ENCODE measurements around the gene TP53. TPM values are rescaled to one million over a fixed set of nuclear protein-coding genes. Genes with fewer than 3 reads are reported as not detected.
A peak's percentile ranks its signal among the peaks of the same experiment; 100 is the strongest.

TP53 gene
- total RNA-seq, 2 experiments from 2014 or later, result 154 to 182 TPM

DNA sequence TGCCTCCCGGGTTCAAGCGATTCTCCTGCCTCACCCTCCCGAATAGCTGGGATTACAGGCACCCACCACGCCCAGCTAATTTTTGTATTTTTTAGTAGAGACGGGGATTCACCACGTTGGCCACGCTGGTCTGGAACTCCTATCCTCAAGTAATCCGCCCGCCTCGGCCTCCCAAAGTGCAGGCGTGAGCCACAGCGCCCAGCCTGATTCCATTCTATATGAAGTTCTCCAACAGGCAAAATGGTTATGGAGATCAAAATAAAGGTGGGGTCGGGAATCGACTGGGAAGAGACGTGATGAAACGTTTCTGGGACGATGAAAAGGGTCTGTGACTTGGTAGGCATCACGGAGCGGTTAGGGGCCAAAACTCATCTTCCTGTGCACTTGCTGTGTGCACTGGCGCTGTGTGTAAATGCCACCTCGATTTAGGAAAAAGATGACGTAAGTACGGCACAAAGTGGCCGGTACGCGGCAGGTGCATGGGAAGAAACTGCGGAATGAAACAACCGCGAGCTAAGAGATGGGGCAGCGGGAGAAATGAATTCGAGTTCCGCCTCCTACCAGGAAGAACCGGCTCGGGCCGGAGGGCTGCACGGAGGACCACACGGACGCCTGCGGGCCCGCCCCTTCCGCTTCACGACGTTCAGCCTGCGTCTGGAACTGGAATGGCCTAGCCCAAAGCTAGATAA is 1.6 kb downstream of the TP53 start:
- CTCF ChIA-PET, result interaction anchor here (0.6 to 3.0 kb wide), 6 partner anchors 10 to 336 kb away, joined by 3 to 33 read pairs (median 6); no protein-coding TSS in a partner anchor
- POLR2A ChIA-PET, result interaction anchor here (0.5 to 2.8 kb wide), 9 partner anchors 8 to 441 kb away, joined by 3 to 8 read pairs (median 4); partner anchors contain the start of genes ACAP1, MPDU1, SAT2 and TMEM102
- Mint-ChIP-seq H3K4me1 (peaks cover 48% of the 10 kb centered on the region), H3K36me3 (ENCODE audit: low read depth) (peaks cover 20% of the 10 kb centered on the region), H3K27ac (peak overlapping the region; percentile 100), H3K9me3 (no peaks in the 10 kb centered on the region), H3K4me3 (peak overlapping the region; percentile 92), H3K27me3 (no peaks in the 10 kb centered on the region)
- peak; percentile 91 for DNase-seq

DNA sequence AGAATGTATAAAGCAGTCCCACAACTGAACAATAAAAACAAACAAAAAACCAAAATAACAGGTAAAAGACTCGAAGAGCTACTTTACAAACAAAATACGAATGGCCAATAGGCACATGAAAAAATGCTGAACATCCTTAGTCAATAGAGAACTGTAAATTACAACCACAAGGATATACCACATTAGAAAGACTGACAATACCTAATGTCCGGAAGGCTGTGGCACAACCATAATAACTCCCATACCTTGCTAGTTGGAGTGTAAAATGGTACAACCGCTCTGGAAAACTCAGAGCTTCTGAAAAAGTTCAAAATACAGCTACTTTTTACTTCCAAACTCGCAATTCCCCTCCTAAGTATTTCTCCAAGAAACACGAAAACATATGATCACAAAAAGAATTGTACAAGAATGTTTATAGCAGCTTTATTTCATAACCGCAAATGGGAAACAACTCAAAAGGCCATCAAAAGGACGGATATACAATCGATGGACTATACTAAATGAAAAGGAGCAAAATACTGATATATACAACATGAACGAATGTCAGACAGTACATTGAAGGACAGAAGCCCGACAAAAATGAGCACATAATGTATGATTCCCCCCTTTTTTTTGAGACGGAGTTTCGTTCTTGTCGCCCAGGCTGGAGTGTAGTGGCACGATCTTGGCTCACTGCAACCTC is 2.3 kb downstream of the TP53 start:
- DNase-seq, result no peak
- ChIA-PET CTCF (interaction anchor here (1.4 kb wide), 1 partner anchor 26 kb away, joined by 5 read pairs; no protein-coding TSS in a partner anchor), POLR2A (no interaction called here)
- Mint-ChIP-seq H3K4me3 (peak overlapping the region; percentile 92), H3K36me3 (ENCODE audit: low read depth) (peaks cover 20% of the 10 kb centered on the region), H3K27ac (peak overlapping the region; percentile 100), H3K4me1 (peaks cover 44% of the 10 kb centered on the region), H3K27me3 (no peaks in the 10 kb centered on the region), H3K9me3 (no peaks in the 10 kb centered on the region)

DNA sequence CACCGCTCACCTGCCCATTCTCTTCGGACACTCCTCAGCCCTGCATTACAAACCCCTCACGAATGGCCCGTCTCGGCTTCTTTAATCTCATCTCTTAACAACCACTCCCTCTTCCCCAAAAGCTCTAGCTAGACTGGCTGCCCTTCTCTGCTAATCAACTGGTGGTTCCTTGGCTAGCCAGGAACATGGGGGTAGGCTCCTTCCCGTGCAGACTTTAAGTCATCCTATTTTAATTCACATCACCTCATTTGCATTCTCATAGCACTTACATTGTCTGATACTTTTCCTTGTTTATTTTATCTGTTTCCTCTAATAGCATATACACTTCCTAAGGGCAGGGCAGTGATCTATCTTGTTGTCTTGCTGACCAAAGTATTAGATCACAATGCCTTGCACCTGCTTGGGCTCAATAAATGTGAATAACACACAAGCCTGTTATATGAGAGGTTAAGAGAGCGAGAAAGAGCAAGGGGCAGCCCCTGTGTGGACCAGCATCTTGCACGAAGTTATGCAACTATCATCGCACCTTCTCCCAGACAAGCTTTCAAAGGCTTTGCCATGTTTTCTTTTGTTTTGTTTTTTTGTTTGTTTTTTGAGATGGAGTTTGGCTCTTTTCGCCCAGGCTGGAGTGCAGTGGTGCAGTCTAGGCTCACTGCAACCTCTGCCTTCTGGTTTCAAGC is 9.8 kb downstream of the TP53 start:
- DNase-seq, result no peak
- Mint-ChIP-seq H3K4me3 (no peak overlapping the region), H3K27ac (peak overlapping the region; percentile 43), H3K9me3 (peaks cover 10% of the 10 kb centered on the region), H3K4me1 (peaks cover 9% of the 10 kb centered on the region), H3K36me3 (ENCODE audit: low read depth) (peaks cover 38% of the 10 kb centered on the region), H3K27me3 (no peaks in the 10 kb centered on the region)
- POLR2A ChIA-PET, result interaction anchor here (0.6 kb wide), 1 partner anchor 8 kb away, joined by 4 read pairs; no protein-coding TSS in a partner anchor
- CTCF ChIA-PET, result interaction anchor here (3.0 kb wide), 1 partner anchor 10 kb away, joined by 17 read pairs; the partner anchor contains the start of genes TP53 and WRAP53

DNA sequence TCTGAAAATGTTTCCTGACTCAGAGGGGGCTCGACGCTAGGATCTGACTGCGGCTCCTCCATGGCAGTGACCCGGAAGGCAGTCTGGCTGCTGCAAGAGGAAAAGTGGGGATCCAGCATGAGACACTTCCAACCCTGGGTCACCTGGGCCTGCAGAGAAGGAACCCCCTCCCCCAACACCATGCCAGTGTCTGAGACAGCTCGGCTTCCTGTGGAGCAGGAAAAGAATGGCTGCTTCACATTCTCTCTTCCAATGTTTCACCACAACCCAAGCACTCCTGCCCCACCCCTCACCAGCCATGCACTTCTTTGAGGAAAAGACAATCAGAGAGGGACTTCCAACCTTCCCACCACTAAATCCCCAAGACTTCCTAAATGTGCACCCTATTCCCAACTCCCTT is 10.8 kb downstream of the TP53 start:
- Mint-ChIP-seq H3K27me3 (no peaks in the 10 kb centered on the region), H3K36me3 (ENCODE audit: low read depth) (peaks cover 42% of the 10 kb centered on the region), H3K4me1 (peaks cover 7% of the 10 kb centered on the region), H3K9me3 (peaks cover 10% of the 10 kb centered on the region), H3K27ac (no peak overlapping the region), H3K4me3 (no peak overlapping the region)
- DNase-seq, result no peak
- CTCF ChIA-PET, result interaction anchor here (0.9 to 3.0 kb wide), 2 partner anchors 11 to 28 kb away, joined by 3 to 17 read pairs; partner anchors contain the start of genes TP53 and WRAP53
- POLR2A ChIA-PET, result no interaction called here

- DNase-seq, result no peak
- CTCF ChIA-PET, result interaction anchor here (0.9 to 1.0 kb wide), 2 partner anchors 11 to 13 kb away, joined by 3 to 4 read pairs; partner anchors contain the start of gene TP53
- no peak overlapping the region for H3K4me3 Mint-ChIP-seq
- H3K27me3 Mint-ChIP-seq, result no peaks in the 10 kb centered on the region
- H3K27ac Mint-ChIP-seq, result no peak overlapping the region
- peaks cover 51% of the 10 kb centered on the region for H3K36me3 Mint-ChIP-seq (ENCODE audit: low read depth)
- H3K9me3 Mint-ChIP-seq, result peaks cover 10% of the 10 kb centered on the region
- POLR2A ChIA-PET, result no interaction called here
- H3K4me1 Mint-ChIP-seq, result peaks cover 6% of the 10 kb centered on the region
Observed at GRCh38 chr17:7674934-7675333, 12.4 kb downstream of the TP53 start.

GRCh38 chr17:7673239-7673638 is 14.1 kb downstream of the TP53 start:
- CTCF ChIA-PET, result interaction anchor here (0.7 to 2.7 kb wide), 10 partner anchors 10 to 318 kb away, joined by 3 to 16 read pairs (median 4); partner anchors contain the start of genes FXR2, TMEM95, TP53 and WRAP53
- Mint-ChIP-seq H3K36me3 (ENCODE audit: low read depth) (peaks cover 55% of the 10 kb centered on the region), H3K9me3 (peaks cover 10% of the 10 kb centered on the region)

DNA sequence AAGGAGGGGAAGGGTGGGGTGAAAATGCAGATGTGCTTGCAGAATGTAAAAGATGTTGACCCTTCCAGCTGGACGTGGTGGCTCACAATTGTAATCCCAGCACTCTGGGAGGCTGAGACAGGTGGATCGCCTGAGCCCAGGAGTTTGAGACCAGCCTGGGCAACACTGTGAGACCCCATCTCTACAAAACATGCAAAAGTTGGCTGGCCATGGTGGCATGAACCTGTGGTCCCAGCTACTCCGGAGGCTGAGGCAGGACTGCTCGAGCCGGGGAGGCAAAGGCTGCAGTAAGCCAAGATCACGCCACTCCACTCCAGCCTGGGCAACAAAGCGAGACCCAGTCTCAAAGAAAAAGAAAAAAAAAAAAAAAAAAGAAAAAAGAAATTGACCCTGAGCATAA is 18.8 kb downstream of the TP53 start:
- no peak for DNase-seq
- H3K9me3 Mint-ChIP-seq, result peaks cover 3% of the 10 kb centered on the region
- H3K27ac Mint-ChIP-seq, result no peak overlapping the region
- H3K27me3 Mint-ChIP-seq, result no peaks in the 10 kb centered on the region
- ChIA-PET POLR2A (no interaction called here), CTCF (interaction anchor here (1.2 kb wide), 1 partner anchor 50 kb away, joined by 3 read pairs; no protein-coding TSS in a partner anchor)
- H3K4me1 Mint-ChIP-seq, result no peaks in the 10 kb centered on the region
- H3K36me3 Mint-ChIP-seq (ENCODE audit: low read depth), result peaks cover 35% of the 10 kb centered on the region
- H3K4me3 Mint-ChIP-seq, result no peak overlapping the region

More at GRCh38 chr17:7673239-7673638, 14.1 kb downstream of the TP53 start:
- no peaks in the 10 kb centered on the region for H3K27me3 Mint-ChIP-seq
- no peak overlapping the region for H3K4me3 Mint-ChIP-seq
- no peak overlapping the region for H3K27ac Mint-ChIP-seq
- POLR2A ChIA-PET, result no interaction called here
- peak; percentile 46 for DNase-seq
- peaks cover 4% of the 10 kb centered on the region for H3K4me1 Mint-ChIP-seq

- H3K4me3 Mint-ChIP-seq, result no peak overlapping the region
- no peaks in the 10 kb centered on the region for H3K4me1 Mint-ChIP-seq
- CTCF ChIA-PET, result interaction anchor here (0.6 to 1.4 kb wide), 6 partner anchors 16 to 627 kb away, joined by 3 to 5 read pairs (median 4); no protein-coding TSS in a partner anchor
- no peaks in the 10 kb centered on the region for H3K9me3 Mint-ChIP-seq
- H3K36me3 Mint-ChIP-seq (ENCODE audit: low read depth), result peaks cover 30% of the 10 kb centered on the region
- no peak for DNase-seq
- peak overlapping the region; percentile 36 for H3K27ac Mint-ChIP-seq
- no peaks in the 10 kb centered on the region for H3K27me3 Mint-ChIP-seq
- POLR2A ChIA-PET, result interaction anchor here (0.6 kb wide), 1 partner anchor 18 kb away, joined by 3 read pairs; no protein-coding TSS in a partner anchor
Observed at GRCh38 chr17:7667656-7668406, 19.5 kb downstream of the TP53 start.

DNA sequence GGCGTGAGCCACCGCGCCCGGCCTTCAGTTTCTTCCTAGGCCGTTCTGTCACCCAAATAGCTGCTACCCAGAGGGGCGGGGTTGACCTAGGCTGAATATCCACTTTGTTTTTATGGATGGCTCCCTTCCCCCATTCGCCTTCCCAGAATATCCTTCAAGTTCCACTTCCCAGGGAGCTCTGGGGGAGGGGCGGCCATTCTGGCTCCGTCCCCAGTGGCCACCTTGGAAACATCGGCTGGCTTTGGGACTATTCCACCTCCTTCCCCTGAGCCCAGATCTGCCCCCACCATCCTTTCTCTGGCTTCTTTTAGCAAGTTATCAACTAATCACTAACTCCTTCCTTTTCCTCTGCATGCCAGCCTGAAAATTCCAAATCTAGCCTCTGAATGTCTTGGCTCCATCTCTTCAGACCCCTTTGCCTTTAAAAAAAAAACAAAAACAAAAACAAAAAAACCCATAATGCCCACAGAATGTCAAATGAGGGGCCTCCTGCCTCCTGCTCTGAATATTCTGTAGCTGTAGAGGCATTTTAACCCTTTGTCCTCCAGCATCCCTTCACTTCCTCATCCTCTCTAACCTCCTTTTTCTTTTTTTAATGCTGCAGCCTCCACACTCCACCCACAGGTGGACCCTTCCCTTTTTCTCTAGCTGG is 30.2 kb downstream of the TP53 start:
- ChIA-PET CTCF (interaction anchor here (1.0 to 1.5 kb wide), 2 partner anchors 10 to 31 kb away, joined by 3 read pairs; no protein-coding TSS in a partner anchor), POLR2A (no interaction called here)
- Mint-ChIP-seq H3K27ac (no peak overlapping the region), H3K4me1 (no peaks in the 10 kb centered on the region), H3K4me3 (no peak overlapping the region), H3K9me3 (no peaks in the 10 kb centered on the region), H3K36me3 (ENCODE audit: low read depth) (no peaks in the 10 kb centered on the region), H3K27me3 (peaks cover 18% of the 10 kb centered on the region)
- DNase-seq, result no peak

DNA sequence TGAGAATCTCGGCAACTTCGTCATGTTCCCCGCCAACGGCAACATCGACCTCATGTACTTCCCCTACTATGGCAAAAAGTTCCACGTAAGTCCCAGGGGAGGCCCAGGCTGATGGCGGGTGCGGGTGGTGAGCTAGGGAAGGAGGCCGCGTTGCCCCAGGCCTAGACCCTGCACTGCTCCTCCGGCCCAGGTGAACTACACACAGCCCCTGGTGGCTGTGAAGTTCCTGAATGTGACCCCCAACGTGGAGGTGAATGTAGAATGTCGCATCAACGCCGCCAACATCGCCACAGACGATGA is 31.8 kb downstream of the TP53 start:
- Mint-ChIP-seq H3K4me1 (peaks cover 7% of the 10 kb centered on the region), H3K36me3 (ENCODE audit: low read depth) (no peaks in the 10 kb centered on the region), H3K27ac (no peak overlapping the region), H3K9me3 (no peaks in the 10 kb centered on the region), H3K4me3 (no peak overlapping the region), H3K27me3 (peaks cover 29% of the 10 kb centered on the region)
- no peak for DNase-seq
- POLR2A ChIA-PET, result no interaction called here
- CTCF ChIA-PET, result interaction anchor here (1.1 to 1.3 kb wide), 2 partner anchors 18 to 263 kb away, joined by 3 to 4 read pairs; no protein-coding TSS in a partner anchor

DNA sequence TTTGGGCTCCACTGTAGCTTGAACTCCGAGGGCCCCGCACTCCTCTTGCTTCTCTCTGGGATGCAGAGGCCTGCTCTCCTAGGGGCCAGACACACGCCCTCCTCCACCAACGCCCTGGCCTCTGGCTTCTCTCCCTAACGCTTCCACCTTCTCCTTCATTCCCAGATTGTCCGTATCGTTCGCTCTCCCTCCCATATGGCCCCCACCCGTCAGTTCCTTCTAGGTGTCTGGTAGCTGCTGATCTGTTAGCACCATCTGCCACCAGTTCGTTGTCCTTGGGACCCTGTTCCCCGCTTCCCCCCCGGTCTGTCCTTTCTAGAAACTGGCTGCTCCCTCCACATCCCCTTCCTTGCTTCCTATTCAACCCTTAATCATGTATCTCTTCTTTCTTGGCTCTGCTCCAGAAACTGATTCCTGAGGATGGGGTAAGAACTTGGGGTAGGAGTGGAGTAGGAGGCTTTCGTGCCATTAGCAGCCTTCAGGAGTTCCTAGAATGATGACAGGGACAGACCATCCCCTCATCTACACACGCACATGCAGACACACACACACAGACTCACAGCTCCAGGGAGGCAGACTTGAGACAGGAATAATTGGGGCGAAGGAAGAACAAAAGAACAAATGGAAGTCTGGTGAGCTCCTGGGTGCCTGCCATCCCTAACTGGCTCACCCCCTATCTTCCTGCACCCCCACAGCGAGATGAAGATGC is 32.3 kb downstream of the TP53 start:
- H3K4me3 Mint-ChIP-seq, result no peak overlapping the region
- ChIA-PET POLR2A (no interaction called here), CTCF (interaction anchor here (0.6 to 1.3 kb wide), 3 partner anchors 17 to 264 kb away, joined by 3 to 4 read pairs (median 3); no protein-coding TSS in a partner anchor)
- H3K27ac Mint-ChIP-seq, result no peak overlapping the region
- H3K9me3 Mint-ChIP-seq, result no peaks in the 10 kb centered on the region
- H3K36me3 Mint-ChIP-seq (ENCODE audit: low read depth), result no peaks in the 10 kb centered on the region
- peaks cover 12% of the 10 kb centered on the region for H3K4me1 Mint-ChIP-seq
- DNase-seq, result no peak
- peaks cover 34% of the 10 kb centered on the region for H3K27me3 Mint-ChIP-seq
